NB4 (cell line): ENCODE results near the gene TNFRSF25.

Experiments used
- POLR2A ChIP-seq: IDR thresholded peaks from 2 replicates; pipeline ENCODE4 v1.6.1; 2011; ENCODE audit warnings: mild to moderate bottlenecking; ENCODE audit not compliant: insufficient read length; ENCODE audit errors: extremely low read depth
- TF ChIP-seq, protein P1 (sequence below): IDR thresholded peaks from one replicate; pipeline ENCODE4 v1.5.1; 2012; ENCODE audit warnings: low read depth, low read length

GRCh38 chr1:6461051-6461530 lies 4.9 kb downstream of the TNFRSF25 start:
- TF ChIP-seq POLR2A = no peak
- TF ChIP-seq, protein P1, sequence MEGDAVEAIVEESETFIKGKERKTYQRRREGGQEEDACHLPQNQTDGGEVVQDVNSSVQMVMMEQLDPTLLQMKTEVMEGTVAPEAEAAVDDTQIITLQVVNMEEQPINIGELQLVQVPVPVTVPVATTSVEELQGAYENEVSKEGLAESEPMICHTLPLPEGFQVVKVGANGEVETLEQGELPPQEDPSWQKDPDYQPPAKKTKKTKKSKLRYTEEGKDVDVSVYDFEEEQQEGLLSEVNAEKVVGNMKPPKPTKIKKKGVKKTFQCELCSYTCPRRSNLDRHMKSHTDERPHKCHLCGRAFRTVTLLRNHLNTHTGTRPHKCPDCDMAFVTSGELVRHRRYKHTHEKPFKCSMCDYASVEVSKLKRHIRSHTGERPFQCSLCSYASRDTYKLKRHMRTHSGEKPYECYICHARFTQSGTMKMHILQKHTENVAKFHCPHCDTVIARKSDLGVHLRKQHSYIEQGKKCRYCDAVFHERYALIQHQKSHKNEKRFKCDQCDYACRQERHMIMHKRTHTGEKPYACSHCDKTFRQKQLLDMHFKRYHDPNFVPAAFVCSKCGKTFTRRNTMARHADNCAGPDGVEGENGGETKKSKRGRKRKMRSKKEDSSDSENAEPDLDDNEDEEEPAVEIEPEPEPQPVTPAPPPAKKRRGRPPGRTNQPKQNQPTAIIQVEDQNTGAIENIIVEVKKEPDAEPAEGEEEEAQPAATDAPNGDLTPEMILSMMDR = no peak
